Omental fat pad (tissue), 4 donors: ENCODE results near the gene PTPRD. TPM values are rescaled to one million over a fixed set of nuclear protein-coding genes. Genes with fewer than 3 reads are reported as not detected.

ENCODE experiments used
- ATAC-seq: fragments of 150-250 bp; one replicate; pipeline ENCODE4 v1.9.1; 2016; ENCODE audit warnings: mild to moderate bottlenecking, moderate library complexity; ENCODE audit not compliant: low FRiP score
- DNase-seq: peaks from one replicate; pipeline ENCODE4 v3.0.0-alpha.2; 2019; ENCODE audit warnings: low spot score
- small RNA-seq: library from RNA; depleted of rRNA; stranded (forward); fragments of <200 nt; gene quantifications from one replicate; pipeline ENCODE3, GENCODE V24; 2016
- total RNA-seq, 4 donors: library from RNA; depleted of rRNA; stranded (reverse); fragments of >200 nt; gene quantifications; one replicate each; pipeline ENCODE4 v1.1.0, GENCODE V29; 2016
- TF ChIP-seq, protein P1 (sequence below), 3 donors: fragments of 450-650 bp; IDR thresholded peaks; one replicate each; pipeline ENCODE4 v1.5.1; 2016 to 2017; ENCODE audit warnings: antibody characterized with exemption in 3 of 3, mild to moderate bottlenecking in 3 of 3, moderate library complexity in 2 of 3

Gene PTPRD
- total RNA-seq, 4 donors from 2014 or later = 3.5 to 34.2 (median 11.2) TPM

DNA sequence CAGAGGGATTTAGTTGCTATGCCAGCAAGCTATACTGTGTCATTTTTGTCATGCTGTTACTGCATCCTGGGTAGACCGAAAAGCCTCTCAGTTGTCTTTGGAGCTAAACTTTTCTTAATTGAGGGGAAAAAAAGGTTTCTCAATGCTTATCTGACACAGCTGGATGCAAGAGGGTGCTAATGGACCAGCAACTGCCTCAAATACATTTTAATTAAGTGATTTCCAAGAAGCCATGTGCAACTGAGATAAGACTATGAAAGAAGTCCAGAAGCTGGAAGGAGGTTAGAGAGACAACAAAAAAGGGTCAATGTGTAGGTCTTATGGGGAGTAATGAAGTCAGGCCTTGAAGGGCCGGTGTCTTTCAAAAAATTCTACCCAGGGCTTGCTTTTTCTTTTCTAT is 2347.5 kb downstream of the PTPRD start:
- no peak for DNase-seq
- ATAC-seq = no peak
- TF ChIP-seq, protein P1, sequence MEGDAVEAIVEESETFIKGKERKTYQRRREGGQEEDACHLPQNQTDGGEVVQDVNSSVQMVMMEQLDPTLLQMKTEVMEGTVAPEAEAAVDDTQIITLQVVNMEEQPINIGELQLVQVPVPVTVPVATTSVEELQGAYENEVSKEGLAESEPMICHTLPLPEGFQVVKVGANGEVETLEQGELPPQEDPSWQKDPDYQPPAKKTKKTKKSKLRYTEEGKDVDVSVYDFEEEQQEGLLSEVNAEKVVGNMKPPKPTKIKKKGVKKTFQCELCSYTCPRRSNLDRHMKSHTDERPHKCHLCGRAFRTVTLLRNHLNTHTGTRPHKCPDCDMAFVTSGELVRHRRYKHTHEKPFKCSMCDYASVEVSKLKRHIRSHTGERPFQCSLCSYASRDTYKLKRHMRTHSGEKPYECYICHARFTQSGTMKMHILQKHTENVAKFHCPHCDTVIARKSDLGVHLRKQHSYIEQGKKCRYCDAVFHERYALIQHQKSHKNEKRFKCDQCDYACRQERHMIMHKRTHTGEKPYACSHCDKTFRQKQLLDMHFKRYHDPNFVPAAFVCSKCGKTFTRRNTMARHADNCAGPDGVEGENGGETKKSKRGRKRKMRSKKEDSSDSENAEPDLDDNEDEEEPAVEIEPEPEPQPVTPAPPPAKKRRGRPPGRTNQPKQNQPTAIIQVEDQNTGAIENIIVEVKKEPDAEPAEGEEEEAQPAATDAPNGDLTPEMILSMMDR (IDR thresholded peaks at IDR 0.05) = no peak

Small RNAs within 50 kb of the gene (small RNA-seq; reads per million reads assigned to genes)
- not detected for gene AL135790.2
- gene RNU7-185P = not detected
